ENCODE measurements around the gene MARCO. TPM values are rescaled to one million over a fixed set of nuclear protein-coding genes. Genes with fewer than 3 reads are reported as not detected.

MARCO gene
- total RNA-seq, 1 experiment from 2014 or later = not detected

DNA sequence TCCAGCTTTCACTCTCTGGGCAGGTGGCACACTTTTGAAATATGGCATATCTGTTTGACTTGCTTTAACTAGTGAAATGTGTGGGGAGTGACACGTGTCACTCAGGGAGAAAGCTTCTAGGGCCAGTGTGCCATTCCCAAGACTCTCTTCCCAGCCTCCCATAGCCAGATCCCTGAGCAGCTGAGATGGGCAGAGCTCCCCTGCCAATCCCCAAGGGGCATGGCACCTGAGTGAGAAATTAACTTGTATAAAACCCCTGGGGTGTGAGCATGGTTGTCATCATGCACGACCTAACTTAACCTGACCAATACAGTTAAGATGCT is 39.0 kb upstream of the MARCO start:
- H2AFZ ChIP-seq = no peak overlapping the region
- no peaks in the 10 kb centered on the region for H3F3A ChIP-seq (ENCODE audit: insufficient read depth, low read depth)
- H4K20me1 ChIP-seq (ENCODE audit: insufficient read depth) = no peaks in the 10 kb centered on the region
- BruUV-seq (replicated peaks) = no TSS peak
- H3K9me2 ChIP-seq (ENCODE audit: insufficient read depth) = no peaks in the 10 kb centered on the region
- POLR2A ChIA-PET (ENCODE audit: unreplicated experiment) = no interaction called here
- H3K9me3 ChIP-seq (ENCODE audit: insufficient read depth, low read depth) = no peaks in the 10 kb centered on the region
- H3K79me2 ChIP-seq (ENCODE audit: low read depth) = no peaks in the 10 kb centered on the region
- no peaks in the 10 kb centered on the region for H3K27me3 ChIP-seq (ENCODE audit: insufficient read depth, low read depth)
- TF ChIP-seq, protein P1, sequence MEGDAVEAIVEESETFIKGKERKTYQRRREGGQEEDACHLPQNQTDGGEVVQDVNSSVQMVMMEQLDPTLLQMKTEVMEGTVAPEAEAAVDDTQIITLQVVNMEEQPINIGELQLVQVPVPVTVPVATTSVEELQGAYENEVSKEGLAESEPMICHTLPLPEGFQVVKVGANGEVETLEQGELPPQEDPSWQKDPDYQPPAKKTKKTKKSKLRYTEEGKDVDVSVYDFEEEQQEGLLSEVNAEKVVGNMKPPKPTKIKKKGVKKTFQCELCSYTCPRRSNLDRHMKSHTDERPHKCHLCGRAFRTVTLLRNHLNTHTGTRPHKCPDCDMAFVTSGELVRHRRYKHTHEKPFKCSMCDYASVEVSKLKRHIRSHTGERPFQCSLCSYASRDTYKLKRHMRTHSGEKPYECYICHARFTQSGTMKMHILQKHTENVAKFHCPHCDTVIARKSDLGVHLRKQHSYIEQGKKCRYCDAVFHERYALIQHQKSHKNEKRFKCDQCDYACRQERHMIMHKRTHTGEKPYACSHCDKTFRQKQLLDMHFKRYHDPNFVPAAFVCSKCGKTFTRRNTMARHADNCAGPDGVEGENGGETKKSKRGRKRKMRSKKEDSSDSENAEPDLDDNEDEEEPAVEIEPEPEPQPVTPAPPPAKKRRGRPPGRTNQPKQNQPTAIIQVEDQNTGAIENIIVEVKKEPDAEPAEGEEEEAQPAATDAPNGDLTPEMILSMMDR (conservative IDR thresholded peaks at IDR 0.05) = no peak
- TF ChIP-seq EZH2 (IDR thresholded peaks at IDR 0.05; ENCODE audit: low read depth) = no peak
- H3K36me3 ChIP-seq (ENCODE audit: low read depth) = no peaks in the 10 kb centered on the region
- H3K27ac ChIP-seq = no peak overlapping the region
- H3K4me3 ChIP-seq = no peak overlapping the region
- peaks cover 7% of the 10 kb centered on the region for H3K4me1 ChIP-seq (replicated peaks; ENCODE audit: insufficient read depth)
- DNase-seq = no peak
- intact Hi-C loops (cut with micrococcal nuclease; ENCODE audit: unreplicated experiment) = no loop called here
- CTCF ChIA-PET = no interaction called here
- H3K4me2 ChIP-seq = no peak overlapping the region

DNA sequence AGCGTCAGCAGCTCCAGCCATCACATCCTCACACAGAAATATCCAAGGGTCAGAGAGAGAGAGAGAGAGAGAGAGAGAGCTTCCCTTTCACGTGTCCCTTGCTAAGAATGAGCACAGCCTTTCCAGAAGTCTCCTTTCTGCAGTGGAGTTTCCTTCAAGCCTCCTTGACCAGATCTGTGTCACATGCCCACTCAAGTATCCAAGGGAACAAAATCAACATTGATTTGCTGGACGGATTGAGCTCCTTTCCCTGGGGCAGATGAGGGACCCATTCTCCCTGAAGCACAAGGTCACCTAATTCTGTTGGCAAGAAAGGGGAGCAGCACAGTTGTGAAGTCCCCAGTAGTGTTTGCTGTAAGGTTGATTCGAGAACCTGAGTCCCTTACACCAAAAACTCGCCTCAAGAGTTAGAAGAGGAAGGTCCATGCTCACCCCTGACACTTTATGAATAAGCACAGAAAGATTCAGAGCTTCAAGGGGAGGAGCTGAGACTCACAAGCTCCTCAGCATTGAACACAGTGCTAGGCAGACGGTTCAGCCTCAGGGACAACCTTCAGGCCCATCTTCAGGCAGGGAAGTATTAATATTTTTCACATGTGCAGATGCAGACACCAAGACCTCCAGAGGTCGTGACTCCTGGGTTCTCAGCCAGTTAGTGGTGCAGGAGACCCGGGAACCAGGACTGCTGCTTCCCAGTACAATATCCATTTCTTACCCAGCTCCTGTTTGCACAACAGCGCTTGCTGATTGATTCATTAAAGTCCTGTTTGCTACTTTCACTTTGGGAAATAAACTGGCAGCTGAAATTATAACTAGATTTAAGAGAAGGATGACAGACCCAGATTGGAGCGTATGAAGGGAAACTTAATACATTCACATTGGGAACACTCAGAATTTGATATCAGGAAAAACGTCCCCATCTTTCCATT is 38.2 kb upstream of the MARCO start:
- POLR2A ChIA-PET (ENCODE audit: unreplicated experiment) = interaction anchor here (0.6 kb wide), 1 partner anchor 466 kb away, joined by 5 read pairs; no protein-coding TSS in a partner anchor

DNA sequence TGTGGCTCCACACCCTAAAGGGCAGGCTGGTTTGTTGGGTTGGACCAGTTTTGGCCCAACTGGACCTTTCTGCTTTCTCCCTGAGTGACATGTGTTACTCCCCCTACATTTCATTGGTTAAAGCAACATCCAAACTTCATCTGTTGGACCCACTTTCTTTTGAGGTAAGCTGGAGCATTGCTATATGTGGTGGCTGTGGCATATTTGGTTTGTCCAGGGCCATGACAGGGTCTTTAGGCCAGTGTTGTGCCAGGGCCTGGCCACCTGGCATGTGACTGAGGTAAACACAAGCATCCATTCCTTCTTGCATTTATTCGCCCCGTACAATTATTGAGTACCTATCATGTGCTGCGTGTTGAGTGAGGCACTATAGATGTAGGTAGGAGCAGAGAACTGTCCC is 36.8 kb upstream of the MARCO start:
- no peaks in the 10 kb centered on the region for H3K79me2 ChIP-seq (ENCODE audit: low read depth)
- no peaks in the 10 kb centered on the region for H3K36me3 ChIP-seq (ENCODE audit: low read depth)
- no peaks in the 10 kb centered on the region for H3K27me3 ChIP-seq (ENCODE audit: insufficient read depth, low read depth)
- H3K4me3 ChIP-seq = no peak overlapping the region
- H3K4me1 ChIP-seq (replicated peaks; ENCODE audit: insufficient read depth) = peaks cover 7% of the 10 kb centered on the region
- no peak overlapping the region for H3K27ac ChIP-seq
- H3K9me3 ChIP-seq (ENCODE audit: insufficient read depth, low read depth) = no peaks in the 10 kb centered on the region
- TF ChIP-seq, protein P1 (conservative IDR thresholded peaks at IDR 0.05) = no peak
- no peak for TF ChIP-seq EZH2 (IDR thresholded peaks at IDR 0.05; ENCODE audit: low read depth)
- no peaks in the 10 kb centered on the region for H4K20me1 ChIP-seq (ENCODE audit: insufficient read depth)
- intact Hi-C loops (cut with micrococcal nuclease; ENCODE audit: unreplicated experiment) = no loop called here
- H3K4me2 ChIP-seq = no peak overlapping the region
- BruUV-seq (replicated peaks) = no TSS peak
- DNase-seq = no peak
- POLR2A ChIA-PET (ENCODE audit: unreplicated experiment) = no interaction called here
- H2AFZ ChIP-seq = no peak overlapping the region
- CTCF ChIA-PET = no interaction called here
- no peaks in the 10 kb centered on the region for H3K9me2 ChIP-seq (ENCODE audit: insufficient read depth)
- H3F3A ChIP-seq (ENCODE audit: insufficient read depth, low read depth) = no peaks in the 10 kb centered on the region

More for the DNA sequence above, 38.2 kb upstream of the MARCO start:
- H3K27ac ChIP-seq = no peak overlapping the region
- H2AFZ ChIP-seq = no peak overlapping the region
- CTCF ChIA-PET = no interaction called here
- DNase-seq = no peak
- no peaks in the 10 kb centered on the region for H3K9me3 ChIP-seq (ENCODE audit: insufficient read depth, low read depth)
- H3K79me2 ChIP-seq (ENCODE audit: low read depth) = no peaks in the 10 kb centered on the region
- intact Hi-C loops (cut with micrococcal nuclease; ENCODE audit: unreplicated experiment) = no loop called here
- no TSS peak for BruUV-seq (replicated peaks)
- no peaks in the 10 kb centered on the region for H3K27me3 ChIP-seq (ENCODE audit: insufficient read depth, low read depth)
- no peaks in the 10 kb centered on the region for H3F3A ChIP-seq (ENCODE audit: insufficient read depth, low read depth)
- no peaks in the 10 kb centered on the region for H3K9me2 ChIP-seq (ENCODE audit: insufficient read depth)
- no peak overlapping the region for H3K4me2 ChIP-seq
- H3K4me1 ChIP-seq (replicated peaks; ENCODE audit: insufficient read depth) = peaks cover 7% of the 10 kb centered on the region
- H3K4me3 ChIP-seq = no peak overlapping the region
- TF ChIP-seq, protein P1 (conservative IDR thresholded peaks at IDR 0.05) = no peak
- no peak for TF ChIP-seq EZH2 (IDR thresholded peaks at IDR 0.05; ENCODE audit: low read depth)
- no peaks in the 10 kb centered on the region for H3K36me3 ChIP-seq (ENCODE audit: low read depth)
- H4K20me1 ChIP-seq (ENCODE audit: insufficient read depth) = no peaks in the 10 kb centered on the region

All from PC-9 (cell line).